Liver (tissue), 9 donors: ENCODE data around the gene RBBP5. TPM values are rescaled to one million over a fixed set of nuclear protein-coding genes. Genes with fewer than 3 reads are reported as not detected.

Experiments
- DNase-seq: peaks from one replicate; pipeline ENCODE4 v3.0.0-alpha.2; 2017; ENCODE audit warnings: low spot score
- H3K27ac ChIP-seq, 2 donors: one replicate each; pipeline ENCODE4 v1.7.0; 2013; ENCODE audit warnings: inconsistent platforms in 2 of 2, low read length in 2 of 2, control low read depth in 1 of 2, low read depth in 1 of 2, mild to moderate bottlenecking in 1 of 2
- H3K27me3 ChIP-seq, 4 donors: one replicate each; pipeline versions ENCODE4 v1.6.1 to v1.7.0; 2013; ENCODE audit warnings: low read length in 3 of 4, inconsistent platforms in 1 of 4, mild to moderate bottlenecking in 1 of 4, moderate library complexity in 1 of 4; ENCODE audit not compliant: control insufficient read depth in 4 of 4, insufficient read depth in 4 of 4
- H3K36me3 ChIP-seq, 4 donors: one replicate each; pipeline versions ENCODE4 v1.6.1 to v1.7.0; 2013; ENCODE audit warnings: low read length in 3 of 4, mild to moderate bottlenecking in 3 of 4, low read depth in 1 of 4, moderate library complexity in 1 of 4; ENCODE audit not compliant: control insufficient read depth in 4 of 4, insufficient read depth in 3 of 4
- H3K4me1 ChIP-seq, 4 donors: one replicate each; pipeline versions ENCODE4 v1.6.1 to v1.7.0; 2013; ENCODE audit warnings: low read length in 3 of 4, mild to moderate bottlenecking in 3 of 4, moderate library complexity in 1 of 4; ENCODE audit not compliant: control insufficient read depth in 4 of 4, insufficient read depth in 4 of 4
- H3K4me3 ChIP-seq, 3 donors: one replicate each; pipeline versions ENCODE4 v1.6.1 to v1.7.0; 2013; ENCODE audit warnings: low read length in 3 of 3, control low read depth in 1 of 3, low read depth in 1 of 3, mild to moderate bottlenecking in 1 of 3
- H3K9ac ChIP-seq, 2 donors: one replicate each; pipeline ENCODE4 v1.7.0; 2013; ENCODE audit warnings: low read length in 2 of 2, mild to moderate bottlenecking in 2 of 2, moderate library complexity in 2 of 2, control low read depth in 1 of 2, low read depth in 1 of 2
- H3K9me3 ChIP-seq, 4 donors: one replicate each; pipeline versions ENCODE4 v1.6.1 to v1.7.0; 2013; ENCODE audit warnings: low read length in 3 of 4; ENCODE audit not compliant: control insufficient read depth in 4 of 4
- ATF3 ChIP-seq: IDR thresholded peaks from 2 replicates; pipeline ENCODE4 v1.6.1; 2016; ENCODE audit warnings: antibody characterized with exemption
- CTCF ChIP-seq: fragments of 150-350 bp; IDR thresholded peaks from 2 replicates; pipeline ENCODE4 v1.5.1; 2017; ENCODE audit warnings: improper control_type of control experiment, low read depth, low read length; ENCODE audit not compliant: missing input control
- EGR1 ChIP-seq, 2 donors: IDR thresholded peaks; 2 replicates each; pipeline ENCODE4 v1.6.1; 2016 to 2018; ENCODE audit warnings: antibody characterized with exemption in 2 of 2, low read depth in 2 of 2
- FOXA1 ChIP-seq: IDR thresholded peaks from 2 replicates; pipeline ENCODE4 v1.6.1; 2016; ENCODE audit warnings: antibody characterized with exemption
- FOXA2 ChIP-seq: IDR thresholded peaks from 2 replicates; pipeline ENCODE4 v1.6.1; 2016; ENCODE audit warnings: antibody characterized with exemption
- GABPA ChIP-seq, 2 donors: IDR thresholded peaks in 1 of 2; conservative IDR thresholded peaks in 1 of 2; 2 replicates each; pipeline ENCODE4 v1.6.1; 2016; ENCODE audit warnings: antibody characterized with exemption in 2 of 2, mild to moderate bottlenecking in 1 of 2, moderate library complexity in 1 of 2
- HNF4A ChIP-seq, 2 donors: conservative IDR thresholded peaks; 2 replicates each; pipeline ENCODE4 v1.6.1; 2016; ENCODE audit warnings: antibody characterized with exemption in 2 of 2, mild to moderate bottlenecking in 2 of 2
- JUND ChIP-seq, 2 donors: IDR thresholded peaks; 2 replicates each; pipeline ENCODE4 v1.6.1; 2016; ENCODE audit warnings: antibody characterized with exemption in 2 of 2
- MAX ChIP-seq: IDR thresholded peaks from 2 replicates; pipeline ENCODE4 v1.6.1; 2016; ENCODE audit warnings: antibody characterized with exemption
- NR2F2 ChIP-seq: IDR thresholded peaks from 2 replicates; pipeline ENCODE4 v1.6.1; 2016; ENCODE audit warnings: antibody characterized with exemption
- RAD21 ChIP-seq, 2 donors: IDR thresholded peaks; 2 replicates each; pipeline ENCODE4 v1.6.1; 2016; ENCODE audit warnings: antibody characterized with exemption in 2 of 2, mild to moderate bottlenecking in 2 of 2
- REST ChIP-seq: IDR thresholded peaks from 2 replicates; pipeline ENCODE4 v1.6.1; 2016; ENCODE audit warnings: antibody characterized with exemption, mild to moderate bottlenecking
- RXRA ChIP-seq, 2 donors: IDR thresholded peaks; 2 replicates each; pipeline ENCODE4 v1.6.1; 2017 to 2018; ENCODE audit warnings: antibody characterized with exemption in 2 of 2, mild to moderate bottlenecking in 1 of 2
- SP1 ChIP-seq: IDR thresholded peaks from 2 replicates; pipeline ENCODE4 v1.6.1; 2018; ENCODE audit warnings: antibody characterized with exemption, mild to moderate bottlenecking
- TAF1 ChIP-seq: conservative IDR thresholded peaks from 2 replicates; pipeline ENCODE4 v1.6.1; 2016; ENCODE audit warnings: antibody characterized with exemption, mild to moderate bottlenecking
- YY1 ChIP-seq: IDR thresholded peaks from 2 replicates; pipeline ENCODE4 v1.6.1; 2016; ENCODE audit warnings: antibody characterized with exemption, mild to moderate bottlenecking
- WGBS: extraction: QIAGEN DNeasy Blood & Tissue Kit; methylation state at CpG from one replicate; pipeline ENCODE4 v1.1.7; 2013; 5-methylcytosine and 5-hydroxymethylcytosine counted together
- polyA plus RNA-seq, 2 donors: library from polyadenylated mRNA; stranded (reverse) in 1 of 2; unstranded in 1 of 2; fragments of 200-250 nt in 1 of 2; fragments of >200 nt in 1 of 2; fragmentation: Nextera tagmentation in 1 of 2; extraction: Ambion mirVana in 1 of 2; gene quantifications; one replicate each; pipeline versions ENCODE4 v1.2.1 to v1.2.3, GENCODE V29; 2013 to 2015
- total RNA-seq, 2 donors: library from RNA; depleted of rRNA; stranded (reverse); fragments of >200 nt; gene quantifications; one replicate each; pipeline ENCODE4 v1.2.3, GENCODE V29; 2014
- donor health status: healthy.
- donor health status: healthy.
- donor health status: healthy.
- donor health status: healthy.
- donor health status: healthy.

RBBP5 gene
- total and polyA plus RNA-seq, 4 donors = 4.6 to 12.0 (median 8.5) TPM

GRCh38 chr1:205082431-205082830 is 39.3 kb downstream of the RBBP5 start:
- peaks cover 2 to 29% (median 14%) of the 10 kb centered on the region in 4 donors for H3K36me3 ChIP-seq
- no peaks in the 10 kb centered on the region for H3K9me3 ChIP-seq

GRCh38 chr1:205077934-205078311 is 43.9 kb downstream of the RBBP5 start:
- Histone ChIP-seq H3K9ac (no peak overlapping the region), H3K9me3 (no peaks in the 10 kb centered on the region), H3K4me1 (no peaks in the 10 kb centered on the region), H3K36me3 (peaks cover 0 to 4% (median 1%) of the 10 kb centered on the region in 4 donors), H3K27ac (no peak overlapping the region), H3K4me3 (no peak overlapping the region), H3K27me3 (no peaks in the 10 kb centered on the region)
- TF ChIP-seq MAX = no peak
- DNase-seq = no peak
- 98% methylated on average over 1 of the region's 1 CpG for WGBS

More at GRCh38 chr1:205082431-205082830, 39.3 kb downstream of the RBBP5 start:
- no peak overlapping the region for H3K9ac ChIP-seq
- TF ChIP-seq EGR1 (IDR thresholded peaks at IDR 0.05; ENCODE audit: low read depth in 2 of 2) (no peak), TAF1 (no peak), HNF4A (conservative IDR thresholded peaks at IDR 0.05) (no peak), RAD21 (IDR thresholded peaks at IDR 0.05) (no peak), FOXA1 (no peak), SP1 (no peak)
- 94% methylated on average over 4 of the region's 4 CpGs for WGBS
- no peak for DNase-seq
- no peaks in the 10 kb centered on the region for H3K27me3 ChIP-seq
- no peak overlapping the region for H3K4me3 ChIP-seq
- H3K4me1 ChIP-seq = no peaks in the 10 kb centered on the region
- no peak overlapping the region for H3K27ac ChIP-seq

- H3K36me3 ChIP-seq = peaks cover 0 to under 1% (median 0%) of the 10 kb centered on the region in 4 donors
- DNase-seq = no peak
- TF ChIP-seq GABPA (IDR thresholded peaks at IDR 0.05 in 1 of 2, conservative IDR thresholded peaks at IDR 0.05 in 1 of 2) (no peak), REST (no peak), SP1 (no peak), JUND (IDR thresholded peaks at IDR 0.05) (no peak), FOXA2 (no peak), CTCF (no peak), YY1 (no peak), EGR1 (IDR thresholded peaks at IDR 0.05; ENCODE audit: low read depth in 2 of 2) (no peak), TAF1 (no peak), RXRA (IDR thresholded peaks at IDR 0.05) (no peak), ATF3 (no peak), NR2F2 (no peak), HNF4A (conservative IDR thresholded peaks at IDR 0.05) (no peak), MAX (no peak), FOXA1 (no peak)
- no peaks in the 10 kb centered on the region for H3K27me3 ChIP-seq
- no peaks in the 10 kb centered on the region for H3K4me1 ChIP-seq
- no peak overlapping the region for H3K27ac ChIP-seq
- no peaks in the 10 kb centered on the region for H3K9me3 ChIP-seq
- H3K4me3 ChIP-seq = no peak overlapping the region
- H3K9ac ChIP-seq = no peak overlapping the region
- 96% methylated on average over 7 of the region's 7 CpGs for WGBS
These were observed 44.4 kb downstream of the RBBP5 start for GRCh38 chr1:205077158-205077933.
